AG04450 (cell line): ENCODE results near the gene KIFC1. TPM values are rescaled to one million over a fixed set of nuclear protein-coding genes. Genes with fewer than 3 reads are reported as not detected.

Source experiments
- CTCF ChIA-PET: fragments of 300-600, 350-600 bp; formaldehyde crosslinking; extraction: SDS; loops from one replicate; lab custom pipeline; 2022; ENCODE audit warnings: antibody characterized with exemption, inconsistent platforms; lab: Charles Lee
- POLR2A ChIA-PET: fragments of 350-600 bp; formaldehyde crosslinking; extraction: SDS; loops from one replicate; lab custom pipeline; 2021; ENCODE audit warnings: antibody characterized with exemption, inconsistent platforms; lab: Yijun Ruan, JAX
- DNase-seq: peaks from one replicate; pipeline ENCODE4 v3.0.0-alpha.2; 2011; ENCODE audit warnings: low read depth, low spot score
- H3K27ac ChIP-seq: one replicate; pipeline ENCODE4 v1.5.1; 2012; ENCODE audit warnings: low read depth, low read length, control low read depth
- H3K27me3 ChIP-seq: one replicate; pipeline ENCODE4 v1.6.0; 2012; ENCODE audit warnings: low read length; ENCODE audit not compliant: control insufficient read depth, insufficient read depth
- H3K4me3 ChIP-seq: 2 replicates; pipeline ENCODE4 v1.5.1; 2011; ENCODE audit warnings: mild to moderate bottlenecking, low read depth, low read length, control low read depth
- H3K9me3 ChIP-seq: 2 replicates; pipeline ENCODE4 v1.5.1; 2012; ENCODE audit warnings: low read length; ENCODE audit not compliant: control insufficient read depth, insufficient read depth
- polyA plus RNA-seq: library from polyadenylated mRNA; depleted of rRNA; stranded (reverse); fragments of >200 nt; gene quantifications from 2 replicates; pipeline ENCODE4 v1.2.3, GENCODE V29; 2011
- TF ChIP-seq, protein P1 (sequence below): IDR thresholded peaks from 2 replicates; pipeline ENCODE4 v1.5.1; 2011; ENCODE audit warnings: low read depth, low read length, control low read depth, inconsistent platforms

The KIFC1 gene
- polyA plus RNA-seq, 1 experiment: 10.2 TPM

DNA sequence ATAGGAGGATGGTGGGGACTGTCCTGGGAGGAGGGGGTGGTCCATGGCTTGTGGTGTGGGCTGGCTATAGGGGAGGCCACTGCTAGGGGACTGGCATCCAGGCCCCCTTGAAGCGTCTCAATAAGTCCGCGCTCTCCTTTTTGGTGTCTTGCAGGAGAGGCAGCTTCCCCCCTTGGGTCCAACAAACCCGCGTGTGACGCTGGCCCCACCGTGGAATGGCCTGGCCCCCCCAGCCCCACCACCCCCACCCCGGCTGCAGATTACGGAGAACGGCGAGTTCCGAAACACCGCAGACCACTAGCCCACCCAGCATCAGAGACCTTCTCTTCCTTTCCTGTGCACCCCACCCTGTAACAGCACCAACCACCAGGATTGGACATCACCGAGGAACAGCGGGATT, 60.0 kb downstream of the KIFC1 start:
- Histone ChIP-seq H3K27ac (no peak overlapping the region), H3K4me3 (no peak overlapping the region), H3K27me3 (no peaks in the 10 kb centered on the region), H3K9me3 (no peaks in the 10 kb centered on the region)
- POLR2A ChIA-PET: interaction anchor here (0.6 kb wide), 1 partner anchor 134 kb away, joined by 3 read pairs; the partner anchor contains the start of gene ZBTB22
- CTCF ChIA-PET: no interaction called here
- TF ChIP-seq, protein P1, sequence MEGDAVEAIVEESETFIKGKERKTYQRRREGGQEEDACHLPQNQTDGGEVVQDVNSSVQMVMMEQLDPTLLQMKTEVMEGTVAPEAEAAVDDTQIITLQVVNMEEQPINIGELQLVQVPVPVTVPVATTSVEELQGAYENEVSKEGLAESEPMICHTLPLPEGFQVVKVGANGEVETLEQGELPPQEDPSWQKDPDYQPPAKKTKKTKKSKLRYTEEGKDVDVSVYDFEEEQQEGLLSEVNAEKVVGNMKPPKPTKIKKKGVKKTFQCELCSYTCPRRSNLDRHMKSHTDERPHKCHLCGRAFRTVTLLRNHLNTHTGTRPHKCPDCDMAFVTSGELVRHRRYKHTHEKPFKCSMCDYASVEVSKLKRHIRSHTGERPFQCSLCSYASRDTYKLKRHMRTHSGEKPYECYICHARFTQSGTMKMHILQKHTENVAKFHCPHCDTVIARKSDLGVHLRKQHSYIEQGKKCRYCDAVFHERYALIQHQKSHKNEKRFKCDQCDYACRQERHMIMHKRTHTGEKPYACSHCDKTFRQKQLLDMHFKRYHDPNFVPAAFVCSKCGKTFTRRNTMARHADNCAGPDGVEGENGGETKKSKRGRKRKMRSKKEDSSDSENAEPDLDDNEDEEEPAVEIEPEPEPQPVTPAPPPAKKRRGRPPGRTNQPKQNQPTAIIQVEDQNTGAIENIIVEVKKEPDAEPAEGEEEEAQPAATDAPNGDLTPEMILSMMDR: no peak
- DNase-seq: no peak

- no peak for DNase-seq
- Histone ChIP-seq H3K9me3 (no peaks in the 10 kb centered on the region), H3K27me3 (no peaks in the 10 kb centered on the region), H3K27ac (no peak overlapping the region), H3K4me3 (no peak overlapping the region)
- CTCF ChIA-PET: interaction anchor here (0.6 kb wide), 1 partner anchor 291 kb away, joined by 4 read pairs; no protein-coding TSS in a partner anchor
- TF ChIP-seq, protein P1: no peak
- POLR2A ChIA-PET: no interaction called here
Measured at GRCh38 chr6:33452496-33452895, 60.9 kb downstream of the KIFC1 start.

- H3K27ac ChIP-seq: no peak overlapping the region
- peak overlapping the region; percentile 91 for H3K4me3 ChIP-seq
- no peaks in the 10 kb centered on the region for H3K9me3 ChIP-seq
- ChIA-PET CTCF (interaction anchor here (1.4 to 1.7 kb wide), 2 partner anchors 63 to 69 kb away, joined by 6 read pairs; no protein-coding TSS in a partner anchor), POLR2A (interaction anchor here (0.6 to 1.6 kb wide), 5 partner anchors 13 to 126 kb away, joined by 3 to 6 read pairs (median 5); partner anchors contain the start of genes BAK1 and CUTA)
- DNase-seq: no peak
- H3K27me3 ChIP-seq: no peaks in the 10 kb centered on the region
- TF ChIP-seq, protein P1: no peak
Measured at GRCh38 chr6:33453393-33454008, 61.9 kb downstream of the KIFC1 start.

DNA sequence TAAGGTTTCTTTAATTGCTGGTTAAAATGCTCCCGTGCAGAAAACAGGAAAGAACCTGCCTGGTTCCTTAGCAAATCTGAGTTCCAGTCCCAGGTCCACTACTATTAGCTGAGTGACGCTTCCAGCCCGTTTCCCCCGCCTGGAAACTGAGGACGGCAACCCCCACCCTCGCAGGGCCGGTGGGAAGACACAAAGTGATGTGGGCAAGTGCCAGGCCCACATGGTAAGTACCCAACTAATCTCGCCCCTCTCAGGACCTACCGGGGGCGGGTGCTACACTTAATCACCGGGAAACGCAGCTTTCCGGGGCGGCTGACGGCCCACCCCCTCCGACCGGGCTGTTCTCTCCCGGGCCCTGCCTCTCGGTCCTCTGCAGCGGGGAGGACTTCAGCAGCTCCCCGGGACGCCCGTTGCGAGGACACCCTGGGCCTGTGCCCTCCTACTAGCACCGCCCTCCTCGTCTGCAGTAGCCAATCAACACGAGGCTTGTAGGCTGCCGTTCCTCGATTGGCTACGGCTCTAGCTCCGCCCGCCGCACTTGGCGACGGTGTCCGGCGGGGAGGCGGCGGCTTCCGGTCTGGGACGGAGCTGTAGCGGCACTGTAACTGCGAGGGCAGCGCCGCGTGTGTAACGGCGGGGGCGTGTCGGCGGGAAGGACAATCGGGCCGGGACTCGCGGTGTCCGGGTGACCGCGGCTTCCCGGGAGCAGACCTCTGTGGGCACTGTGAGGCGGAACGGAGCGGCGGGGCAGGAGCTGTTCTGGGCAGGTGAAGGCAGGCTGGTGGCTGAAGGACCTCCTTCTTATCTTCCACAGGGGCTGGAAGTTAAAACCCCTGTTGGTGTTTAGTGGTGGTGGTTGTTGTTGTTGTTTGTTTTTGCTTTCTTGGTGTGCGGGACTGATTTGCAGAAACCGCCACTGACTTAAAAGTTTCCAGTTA, 62.7 kb downstream of the KIFC1 start, which contains the start of gene ZBTB9:
TSS of gene ZBTB9 (plus strand) at position 568 of the 938 bp plus-strand sequence. CDS start 525 bp downstream, outside the sequence.
- peak; percentile 88 for DNase-seq
- peak within 1 kb of the TSS; percentile 31 for H3K27ac ChIP-seq
- POLR2A ChIA-PET: interaction anchor here (0.6 to 1.6 kb wide), 9 partner anchors 9 to 317 kb away, joined by 3 to 7 read pairs (median 5); partner anchors contain the start of genes BAK1 and CUTA
- H3K27me3 ChIP-seq: no peaks in the 10 kb centered on the region
- CTCF ChIA-PET: interaction anchor here (0.6 to 1.7 kb wide), 3 partner anchors 64 to 1013 kb away, joined by 5 to 6 read pairs (median 6); no protein-coding TSS in a partner anchor
- peak within 1 kb of the TSS; percentile 91 for H3K4me3 ChIP-seq
- no peaks in the 10 kb centered on the region for H3K9me3 ChIP-seq
- TF ChIP-seq, protein P1: no peak
